ENCODE data around the gene KLF14.
"Not testable (repeated sequence)": the region's sequence is repeated elsewhere in the genome, so short reads cannot be mapped to it uniquely, and the experiment has no call there.

The KLF14 gene

GRCh38 chr7:130712416-130712815 lies 21.6 kb downstream of the KLF14 start:
- no peak for DNase-seq (ENCODE audit: low spot score)

GRCh38 chr7:130708766-130709165 lies 25.2 kb downstream of the KLF14 start:
- DNase-seq (ENCODE audit: low spot score), result no peak

DNA sequence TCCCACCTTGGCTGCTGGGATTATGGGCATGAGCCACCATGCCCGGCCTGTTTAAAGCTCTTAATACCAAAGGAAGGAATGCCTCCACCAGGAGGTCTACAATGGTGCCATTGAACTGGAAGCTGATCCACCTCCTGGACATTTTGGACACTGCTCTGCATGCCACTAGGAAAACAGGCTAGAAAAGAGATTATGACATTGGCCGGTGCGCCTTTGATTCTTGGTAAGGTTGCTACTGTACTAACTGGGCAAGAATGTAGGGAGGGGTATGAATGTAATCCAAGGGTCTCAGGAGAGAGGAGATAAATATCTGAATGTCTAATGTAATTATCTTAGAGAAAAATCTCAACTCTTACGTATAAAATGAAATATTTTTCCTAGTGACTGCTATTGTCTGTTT lies 26.0 kb downstream of the KLF14 start:
- DNase-seq (ENCODE audit: low spot score), result no peak

- DNase-seq (ENCODE audit: low spot score), result no peak
Observed at GRCh38 chr7:130703851-130704250, 30.2 kb downstream of the KLF14 start.

DNA sequence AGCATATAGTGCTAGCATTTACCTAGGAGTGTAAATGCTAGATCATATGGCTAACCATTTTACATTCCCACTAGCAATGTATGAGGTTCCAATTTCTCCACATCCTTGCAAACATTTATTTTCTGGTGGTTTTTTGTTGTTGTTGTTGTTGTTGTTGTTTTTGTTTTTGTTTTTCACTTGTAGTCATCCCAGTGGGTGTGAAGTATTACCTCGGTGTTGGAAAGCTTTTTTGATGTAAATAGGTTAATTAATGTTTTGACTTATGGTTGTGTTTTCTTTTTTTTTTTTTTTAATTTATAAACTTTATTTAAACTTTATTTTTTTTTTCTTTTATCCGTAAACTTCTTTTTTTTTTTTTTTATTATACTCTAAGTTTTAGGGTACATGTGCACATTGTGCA lies 32.4 kb downstream of the KLF14 start:
- DNase-seq (ENCODE audit: low spot score), result no peak

DNA sequence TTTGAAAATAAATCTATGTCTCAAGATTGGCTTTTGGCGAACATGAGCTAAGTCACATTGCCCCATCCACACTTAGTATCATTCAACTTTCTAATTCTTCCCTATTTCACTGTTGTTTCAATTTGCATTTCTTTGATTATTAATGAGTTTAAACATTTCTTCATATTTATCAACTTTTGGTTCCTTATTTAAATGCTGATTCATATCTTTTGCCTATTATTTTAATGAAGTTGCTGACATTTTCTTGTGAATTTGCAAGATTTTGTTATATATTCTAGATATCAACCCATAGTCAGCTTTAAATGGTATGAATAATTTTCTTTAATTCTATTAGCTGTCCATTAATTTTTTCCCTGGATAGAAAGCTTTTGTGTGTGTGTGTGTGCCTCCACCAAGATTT lies 33.2 kb downstream of the KLF14 start:
- no peak for DNase-seq (ENCODE audit: low spot score)

DNA sequence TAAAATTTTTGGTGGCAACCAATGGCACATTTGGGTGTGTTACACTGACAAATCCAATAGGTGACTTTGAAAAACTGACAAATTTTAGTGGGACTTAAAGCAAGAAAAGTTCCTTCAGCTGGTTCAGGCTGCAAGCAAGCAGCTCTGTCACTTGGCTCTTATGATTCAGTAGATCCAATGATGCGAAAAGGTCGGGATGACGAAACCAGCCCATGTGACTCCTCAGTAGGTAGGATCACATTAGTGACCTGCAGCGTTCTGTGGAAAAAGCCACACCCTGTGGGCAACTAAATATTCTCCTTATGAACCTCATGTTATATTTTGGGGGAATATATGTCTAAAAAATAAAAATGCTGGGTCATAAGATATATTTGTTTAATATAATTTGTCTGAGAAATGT lies 34.3 kb downstream of the KLF14 start:
- no peak for DNase-seq (ENCODE audit: low spot score)

GRCh38 chr7:130697820-130698219 lies 36.2 kb downstream of the KLF14 start:
- DNase-seq (ENCODE audit: low spot score), result no peak

- DNase-seq (ENCODE audit: low spot score), result peak; percentile 16
Observed at GRCh38 chr7:130695840-130696239, 38.2 kb downstream of the KLF14 start.

DNA sequence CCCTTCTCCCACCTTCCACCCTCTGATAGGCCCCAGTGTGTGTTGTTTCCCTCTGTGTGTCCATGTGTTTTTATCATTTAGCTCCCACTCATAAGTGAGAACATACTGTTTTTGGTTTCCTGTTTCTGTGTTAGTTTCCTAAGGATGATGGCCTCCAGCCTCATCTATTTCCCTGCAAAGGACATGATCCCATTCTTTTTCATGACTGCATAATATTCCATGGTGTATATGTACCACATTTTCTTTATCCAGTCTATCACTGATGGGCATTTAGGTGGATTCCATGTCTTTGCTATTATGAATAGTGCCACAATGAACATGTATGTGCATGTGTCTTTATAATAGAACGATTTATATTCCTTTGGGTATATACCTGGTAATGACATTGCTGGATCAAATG lies 41.6 kb downstream of the KLF14 start:
- DNase-seq (ENCODE audit: low spot score), result not testable (repeated sequence)

DNA sequence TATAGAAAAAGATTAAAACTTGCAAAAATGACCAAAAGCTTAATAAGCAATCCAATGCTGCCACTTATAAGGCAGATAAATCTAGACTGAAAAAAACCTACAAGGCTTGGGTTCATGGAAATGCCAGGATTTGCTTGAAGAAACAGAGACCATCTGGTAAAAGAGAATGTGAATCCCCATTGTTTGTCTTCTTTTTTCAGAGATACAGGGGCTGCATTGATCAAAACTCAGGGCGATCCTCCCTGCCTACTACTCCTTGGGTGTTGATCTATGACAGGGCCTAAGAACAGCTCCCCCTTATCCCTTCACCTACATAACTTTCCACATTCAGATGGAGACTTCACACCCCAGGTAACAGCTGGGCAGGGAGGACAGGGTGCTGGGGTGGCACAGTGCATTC lies 44.3 kb downstream of the KLF14 start:
- DNase-seq (ENCODE audit: low spot score), result no peak

DNA sequence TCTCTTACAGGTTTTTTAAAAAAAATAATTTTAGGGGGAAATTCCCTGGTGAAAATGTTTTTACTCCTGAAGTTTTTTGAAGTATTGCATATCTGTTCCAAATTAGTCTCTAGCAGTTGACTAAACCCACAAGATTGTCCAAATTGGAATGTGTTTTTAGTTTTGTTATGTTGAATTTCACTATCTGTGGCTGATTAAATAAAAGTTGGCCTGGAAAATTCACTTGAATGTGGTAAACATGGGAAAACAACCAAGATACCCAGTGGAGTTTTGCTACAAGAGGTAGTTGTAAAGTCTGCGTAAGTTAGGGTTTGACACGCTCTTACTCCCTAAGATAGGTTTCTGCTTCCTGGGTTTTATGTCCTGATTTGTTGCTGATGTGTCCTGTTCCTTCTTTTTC lies 51.0 kb downstream of the KLF14 start:
- DNase-seq (ENCODE audit: low spot score), result no peak
